Dermis microvascular lymphatic vessel endothelial cell (primary cell): ENCODE data around the gene NUP214. TPM values are rescaled to one million over a fixed set of nuclear protein-coding genes. Genes with fewer than 3 reads are reported as not detected.

ENCODE experiments used
- DNase-seq, 2 donors: peaks; one replicate each; pipeline versions ENCODE4 v3.0.0 to v3.0.0-alpha.2; 2010; ENCODE audit warnings: low read depth in 2 of 2
- total RNA-seq: library from RNA; depleted of rRNA; stranded (reverse); fragments of >200 nt; gene quantifications from 2 replicates; pipeline ENCODE4 v1.2.1, GENCODE V29; 2014

The NUP214 gene
- total RNA-seq, result 7.6 and 10.2 TPM in 2 replicates

- peak; percentile 95 to 98 for DNase-seq
Measured at GRCh38 chr9:131125288-131126058, at the start of gene NUP214. Gene NUP214 (plus strand): TSS chr9:131125586. CDS start chr9:131125705, 119 bp downstream.

- DNase-seq, result no peak
Measured at GRCh38 chr9:131076347-131077195, 48.8 kb upstream of the NUP214 start.

GRCh38 chr9:131078427-131079366, 46.7 kb upstream of the NUP214 start:
- no peak for DNase-seq

- DNase-seq, result no peak
Measured at GRCh38 chr9:131080589-131080988, 44.8 kb upstream of the NUP214 start.

GRCh38 chr9:131081868-131082267, 43.5 kb upstream of the NUP214 start:
- no peak for DNase-seq

- DNase-seq, result no peak
Measured at GRCh38 chr9:131082774-131083512, 42.4 kb upstream of the NUP214 start.

- no peak for DNase-seq
Measured at GRCh38 chr9:131084661-131085369, 40.6 kb upstream of the NUP214 start.

GRCh38 chr9:131085370-131086122, 39.8 kb upstream of the NUP214 start:
- DNase-seq, result no peak

- no peak for DNase-seq
Measured at GRCh38 chr9:131087354-131087893, 38.0 kb upstream of the NUP214 start.

GRCh38 chr9:131090025-131090787, 35.2 kb upstream of the NUP214 start:
- no peak for DNase-seq

GRCh38 chr9:131091352-131091992, 33.9 kb upstream of the NUP214 start:
- no peak for DNase-seq

- DNase-seq, result no peak
Measured at GRCh38 chr9:131092030-131092429, 33.4 kb upstream of the NUP214 start.

- DNase-seq, result no peak
Measured at GRCh38 chr9:131092548-131093440, 32.6 kb upstream of the NUP214 start.

- DNase-seq, result no peak
Measured at GRCh38 chr9:131094015-131094414, 31.4 kb upstream of the NUP214 start.

GRCh38 chr9:131094622-131095021, 30.8 kb upstream of the NUP214 start:
- DNase-seq, result no peak

GRCh38 chr9:131095666-131096268, 29.6 kb upstream of the NUP214 start:
- no peak for DNase-seq
